GM21786 (cell line): ENCODE data around the gene DCDC1.

Experiments
- ATAC-seq: cut with Tn5 transposase; IDR thresholded peaks from one replicate; pipeline ENCODE4 v1.9.1; 2021; ENCODE audit not compliant: unreplicated experiment

Gene DCDC1

DNA sequence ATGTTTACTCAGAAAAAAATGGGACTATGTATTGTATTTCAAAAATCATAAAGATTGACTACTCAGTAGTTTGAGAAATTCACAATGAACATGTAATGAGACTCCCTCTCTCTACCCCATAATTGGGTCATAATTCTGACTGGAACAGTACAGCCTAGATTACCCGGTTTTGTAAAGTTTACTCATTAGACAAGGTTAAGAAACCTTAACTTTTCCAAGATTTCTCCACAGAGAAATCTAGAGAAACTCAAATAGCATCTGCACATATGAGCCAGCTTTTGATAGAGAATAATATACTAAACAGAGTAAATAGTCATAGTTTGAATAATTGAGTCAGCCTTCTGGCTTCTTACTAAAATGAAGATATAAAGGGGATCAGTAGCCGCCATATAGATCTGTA, 452.3 kb downstream of the DCDC1 start:
- no peak for ATAC-seq

DNA sequence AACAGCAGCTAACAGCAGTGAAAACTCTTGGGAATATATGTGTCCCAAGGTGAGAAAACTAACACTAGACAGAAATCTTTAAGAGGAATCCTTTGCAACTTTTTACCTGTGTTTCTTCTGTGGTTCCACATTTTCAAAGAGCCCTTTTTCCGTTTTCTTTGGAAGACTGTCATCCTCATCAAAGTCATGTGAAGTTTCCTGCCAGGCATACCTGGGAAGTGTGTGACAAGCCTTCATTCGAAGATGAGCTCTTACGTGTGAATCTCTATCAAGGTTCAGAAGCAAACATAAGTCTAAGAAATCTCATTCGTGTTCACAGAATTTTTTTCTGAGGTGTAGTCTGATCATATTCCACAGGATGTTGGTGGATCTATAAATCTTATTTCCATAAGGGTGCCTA, 452.8 kb downstream of the DCDC1 start:
- ATAC-seq: no peak

DNA sequence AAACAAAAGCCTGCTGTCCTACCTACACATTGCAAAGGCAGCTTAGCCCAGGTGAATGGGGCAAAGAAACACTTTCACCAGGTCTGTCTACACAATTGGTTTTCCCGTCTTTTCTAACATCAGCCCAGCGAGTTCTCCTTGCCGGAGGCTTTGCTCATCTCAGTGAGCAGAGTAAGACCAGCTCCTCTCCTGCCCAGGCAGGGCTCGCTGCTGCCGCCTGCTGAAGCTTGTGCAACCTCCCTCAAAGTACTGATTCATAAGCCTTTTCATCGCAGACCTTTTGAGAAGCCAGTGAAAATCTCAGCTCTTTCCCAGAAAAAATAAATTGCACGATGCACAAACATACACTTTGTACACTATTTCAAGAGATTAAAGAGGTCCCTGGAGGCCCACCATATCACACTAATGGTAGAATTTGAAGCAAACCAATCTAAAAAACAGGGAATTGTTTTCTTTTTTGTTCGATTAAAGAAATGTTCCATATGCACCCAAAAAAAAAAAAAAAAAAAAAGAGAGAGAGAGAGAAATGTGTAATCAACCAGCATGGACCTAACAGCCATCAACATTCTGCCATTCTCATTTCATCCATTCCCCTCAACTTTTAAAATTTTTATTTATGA, 455.3 kb downstream of the DCDC1 start:
- no peak for ATAC-seq

DNA sequence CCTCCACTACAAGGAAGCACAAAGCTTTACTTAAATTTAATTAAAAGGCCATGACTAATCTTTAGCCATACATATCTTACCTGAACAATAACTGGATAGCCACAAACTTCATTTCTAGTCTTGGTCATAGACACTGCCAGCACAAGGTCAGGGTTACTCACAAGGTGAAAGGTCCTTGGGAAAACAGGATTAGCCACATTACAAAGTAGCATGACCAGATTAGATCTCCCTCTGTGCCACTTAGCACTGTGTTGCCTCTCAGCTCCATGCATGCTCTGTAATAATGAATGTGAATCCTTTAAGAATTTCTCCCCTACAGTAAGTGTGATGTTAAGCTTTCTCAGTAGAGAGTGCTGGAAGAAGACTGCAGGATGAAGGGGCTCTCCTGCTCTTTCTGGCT, 458.3 kb downstream of the DCDC1 start:
- ATAC-seq: no peak

DNA sequence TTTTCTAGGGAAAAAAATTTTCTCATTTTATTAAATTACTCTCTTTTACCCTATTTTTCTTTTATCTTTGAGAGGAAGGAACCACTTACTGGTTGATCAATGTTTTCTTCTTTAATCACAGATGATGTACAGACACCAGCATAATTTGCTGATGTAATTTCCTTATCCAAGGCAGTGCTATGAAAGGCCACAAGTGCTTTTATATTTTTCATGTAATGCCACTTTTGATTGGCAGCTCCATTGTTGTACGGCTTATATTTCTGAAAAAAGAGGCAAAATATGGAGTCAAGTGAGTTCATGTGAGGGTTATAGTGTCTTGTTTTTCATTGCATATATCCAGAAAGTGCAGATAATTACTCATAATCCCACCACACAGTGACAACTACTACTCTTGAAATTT, 460.7 kb downstream of the DCDC1 start:
- ATAC-seq: no peak

DNA sequence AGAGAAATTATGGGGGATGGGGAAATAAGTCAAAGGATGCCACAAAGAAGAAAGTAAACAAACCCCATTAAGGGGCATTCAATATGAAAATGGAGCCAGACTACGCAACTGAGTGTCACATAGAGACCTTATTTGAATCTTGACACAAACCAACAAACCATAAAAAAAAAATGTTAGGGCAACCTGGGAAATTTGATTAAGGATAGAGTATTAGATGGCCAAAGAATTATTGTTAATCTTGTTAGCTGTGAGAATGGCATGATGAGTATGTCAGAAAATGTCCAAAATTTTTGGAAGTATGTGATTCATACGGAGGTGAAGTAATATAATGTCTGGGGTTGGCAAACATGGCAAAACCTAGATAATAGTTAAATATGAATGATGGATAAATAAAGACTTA, 461.3 kb downstream of the DCDC1 start:
- no peak for ATAC-seq

DNA sequence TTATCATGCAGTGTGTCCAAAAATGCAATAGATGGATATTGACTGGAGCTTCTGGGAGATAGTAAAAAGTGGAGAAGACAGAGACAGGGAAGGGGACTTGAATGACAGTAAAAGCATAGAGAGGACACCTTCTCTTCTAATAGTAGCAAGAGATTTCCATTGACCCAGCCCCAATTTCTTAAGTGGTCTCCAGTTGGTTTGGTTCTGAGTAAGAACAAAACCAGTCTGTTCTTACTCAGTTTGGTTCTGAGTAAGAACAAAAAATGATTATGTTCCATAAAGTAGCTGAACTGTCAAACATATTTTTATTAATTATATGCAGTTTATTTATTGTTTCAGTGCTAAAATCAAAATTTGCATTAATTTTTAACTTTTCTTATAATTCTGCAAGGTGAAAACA, 466.6 kb downstream of the DCDC1 start:
- no peak for ATAC-seq

DNA sequence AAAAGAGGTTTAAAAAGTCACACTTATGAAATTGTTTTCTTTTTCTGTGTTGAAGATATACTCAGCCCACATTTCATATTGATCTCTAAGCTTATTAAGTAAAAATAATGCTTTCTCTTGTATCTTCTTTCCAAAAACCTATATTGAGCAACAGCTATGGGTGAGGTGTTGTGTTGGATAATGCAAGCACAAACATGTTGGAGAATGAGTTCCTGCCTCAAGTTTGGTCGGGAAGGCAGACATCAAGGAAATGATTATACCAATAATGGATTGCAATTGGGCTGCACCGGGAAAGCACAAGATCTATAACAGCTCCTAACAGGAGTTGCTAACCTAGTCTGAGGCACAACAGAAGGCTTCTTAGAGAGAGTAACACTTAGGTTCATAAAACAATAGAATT, 474.5 kb downstream of the DCDC1 start:
- no peak for ATAC-seq

DNA sequence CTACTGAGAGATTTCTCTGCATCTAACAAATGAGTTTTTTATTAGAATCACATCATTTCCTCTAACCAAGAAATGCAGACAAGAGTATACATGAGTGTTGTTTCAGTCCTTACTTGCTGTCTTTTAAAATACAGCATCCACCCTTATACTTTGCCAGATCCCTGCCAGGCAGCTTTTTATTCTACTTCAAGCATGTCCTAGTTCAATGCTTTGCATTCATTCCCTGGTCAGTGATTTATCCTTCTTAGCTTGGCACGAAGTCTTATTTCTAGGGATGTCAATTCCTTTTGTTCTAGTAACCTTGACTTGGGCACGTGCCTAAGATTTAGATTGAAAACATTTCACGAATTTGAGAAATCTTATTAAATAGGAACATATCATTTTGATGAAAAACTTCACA, 476.2 kb downstream of the DCDC1 start:
- no peak for ATAC-seq

DNA sequence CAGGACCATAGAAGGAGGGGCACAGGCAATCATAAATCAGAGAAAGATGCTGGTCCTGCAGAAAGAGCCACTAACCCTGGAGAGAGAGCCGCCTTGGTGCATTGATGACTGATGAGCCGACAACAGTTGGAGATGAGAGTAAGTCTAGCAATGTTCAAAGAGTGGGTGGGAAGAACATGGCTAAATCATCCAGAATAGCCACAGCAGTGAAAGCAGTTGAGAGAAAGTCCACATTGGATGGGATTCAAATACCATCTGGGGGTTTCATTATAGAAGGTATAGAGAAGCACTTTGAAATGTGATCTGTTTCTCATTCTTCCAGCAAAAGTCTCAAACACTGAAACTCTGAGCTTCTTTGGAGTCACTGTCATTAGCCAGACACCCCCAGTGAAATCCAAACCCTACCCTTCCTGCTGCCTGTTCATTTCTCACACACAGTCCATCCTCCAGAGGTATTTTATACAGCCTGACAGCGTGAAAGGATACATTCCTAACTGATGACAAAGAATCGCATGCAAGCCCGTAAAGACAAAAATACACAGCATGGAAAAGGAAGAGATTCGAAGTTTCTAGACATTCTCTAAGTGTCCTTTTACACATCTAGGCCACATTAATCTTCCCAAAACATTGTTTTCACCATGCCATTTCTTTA, 480.3 kb downstream of the DCDC1 start:
- ATAC-seq: no peak

DNA sequence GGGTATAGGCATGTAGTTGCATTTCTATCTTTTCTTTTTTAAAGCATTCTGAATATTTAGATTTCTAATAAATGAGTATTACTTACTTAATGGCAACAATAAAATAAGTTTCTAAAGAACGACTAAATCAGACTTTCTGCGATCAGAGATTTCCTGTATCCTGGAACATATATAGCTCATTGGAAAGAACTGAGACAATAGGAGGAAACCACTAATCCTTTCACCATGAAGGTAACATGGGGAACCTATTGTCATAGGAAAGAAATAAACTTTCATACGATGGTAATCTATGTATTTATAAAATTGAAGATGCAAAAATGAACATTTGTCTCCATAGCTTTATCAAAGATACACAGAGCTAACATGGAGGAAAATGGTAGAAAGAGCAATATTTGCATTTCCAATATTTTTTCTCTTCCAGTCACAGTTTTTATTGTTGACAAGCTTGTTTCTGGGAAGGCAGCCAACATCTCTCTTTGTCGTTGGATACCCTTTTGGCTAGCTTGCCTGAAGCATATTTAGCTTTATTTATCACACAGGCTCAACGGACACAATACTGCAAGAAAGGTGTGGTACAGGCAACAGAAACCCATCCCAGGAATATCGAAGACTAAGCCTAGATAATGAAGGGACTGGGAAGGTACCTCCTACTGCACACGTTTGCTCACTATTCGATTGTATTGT, 490.1 kb downstream of the DCDC1 start:
- no peak for ATAC-seq

DNA sequence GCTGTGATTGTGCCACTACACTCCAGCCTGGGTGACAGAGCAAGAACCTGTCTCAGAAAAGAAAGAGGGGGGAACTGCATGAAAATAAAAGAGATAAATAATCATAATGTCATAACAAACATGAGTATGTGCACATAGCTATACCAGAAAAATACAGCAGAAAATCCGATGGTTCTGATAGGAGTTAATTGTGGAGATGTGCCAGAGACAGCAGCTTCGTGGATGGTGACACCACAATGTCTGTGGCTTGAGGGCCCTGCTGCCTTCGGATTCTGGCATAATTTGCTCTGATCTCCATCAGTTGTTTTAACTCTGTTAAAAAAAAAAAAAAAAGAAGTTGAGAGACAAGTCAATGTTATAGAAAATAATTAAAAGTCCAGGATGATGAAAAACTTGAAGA, 491.1 kb downstream of the DCDC1 start:
- ATAC-seq: no peak

DNA sequence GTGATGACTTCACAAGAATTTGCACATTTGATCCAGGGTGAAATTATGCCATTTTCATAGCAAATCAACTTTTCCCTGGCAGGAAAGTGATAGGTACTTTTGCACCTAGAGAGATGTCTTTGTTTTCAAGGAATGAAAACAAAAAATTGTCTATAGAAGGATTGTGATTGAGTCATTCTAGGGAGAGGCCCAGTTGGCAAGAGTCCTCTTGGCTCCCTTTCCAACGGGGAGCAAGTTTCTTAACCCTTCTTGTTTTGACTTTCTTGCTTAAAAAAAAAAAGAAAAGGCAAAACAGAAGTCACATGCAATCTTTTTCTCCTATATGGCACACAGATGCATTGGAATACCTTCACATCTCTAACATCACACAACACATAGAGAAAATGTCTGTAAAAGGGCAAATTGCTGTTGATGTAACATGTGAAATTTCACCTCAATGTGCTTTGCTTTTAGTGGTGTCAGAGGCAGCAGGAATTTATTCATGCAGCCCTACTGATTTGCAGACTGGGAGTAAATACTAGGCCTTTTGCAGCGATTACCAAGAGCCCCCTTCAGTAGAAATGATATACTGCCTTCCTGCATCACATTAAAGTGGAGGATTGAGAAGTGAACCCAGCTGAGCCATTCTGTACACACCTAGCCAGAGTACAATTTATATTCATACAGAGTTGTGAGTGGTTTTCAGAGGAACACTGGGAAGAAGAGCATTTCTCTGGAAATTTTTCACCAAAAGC, 492.7 kb downstream of the DCDC1 start:
- ATAC-seq: no peak

DNA sequence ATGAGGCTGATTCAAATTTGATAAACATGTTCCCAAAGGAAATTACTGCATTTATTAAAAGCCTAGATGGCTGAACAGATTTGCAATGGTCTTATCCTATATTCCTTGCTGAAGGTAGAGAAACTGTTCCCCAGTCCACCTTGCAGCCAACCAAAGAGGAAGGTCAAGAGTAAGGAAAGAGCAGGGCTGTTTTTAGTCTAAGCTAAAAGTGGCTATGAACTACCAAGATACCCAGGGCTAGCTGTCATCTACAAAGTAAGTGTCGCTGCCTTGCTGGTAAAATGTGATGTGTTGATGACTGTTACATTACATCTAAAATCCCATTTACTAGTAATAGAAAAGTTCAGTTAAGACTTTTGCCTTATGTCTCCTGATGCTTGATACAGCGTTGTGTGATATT, 493.3 kb downstream of the DCDC1 start:
- no peak for ATAC-seq

DNA sequence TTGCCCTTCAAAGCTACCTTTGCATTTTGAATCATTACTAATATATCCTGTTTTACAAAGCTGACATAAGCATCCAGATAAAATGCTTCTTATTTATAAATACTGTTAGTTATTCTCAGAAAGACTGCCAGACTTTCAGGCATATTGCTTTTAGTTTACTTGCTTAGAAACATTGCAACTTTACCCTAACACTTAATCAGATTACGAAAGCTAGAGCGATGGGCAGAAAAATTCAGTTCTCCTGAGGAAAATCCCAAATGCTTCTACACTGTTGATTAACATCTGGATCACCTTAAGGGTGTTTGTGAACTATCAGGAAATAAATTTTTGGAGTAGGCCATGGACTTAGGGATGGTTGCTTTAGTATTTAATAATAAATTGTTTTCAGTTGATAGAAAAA, 493.7 kb downstream of the DCDC1 start:
- no peak for ATAC-seq

DNA sequence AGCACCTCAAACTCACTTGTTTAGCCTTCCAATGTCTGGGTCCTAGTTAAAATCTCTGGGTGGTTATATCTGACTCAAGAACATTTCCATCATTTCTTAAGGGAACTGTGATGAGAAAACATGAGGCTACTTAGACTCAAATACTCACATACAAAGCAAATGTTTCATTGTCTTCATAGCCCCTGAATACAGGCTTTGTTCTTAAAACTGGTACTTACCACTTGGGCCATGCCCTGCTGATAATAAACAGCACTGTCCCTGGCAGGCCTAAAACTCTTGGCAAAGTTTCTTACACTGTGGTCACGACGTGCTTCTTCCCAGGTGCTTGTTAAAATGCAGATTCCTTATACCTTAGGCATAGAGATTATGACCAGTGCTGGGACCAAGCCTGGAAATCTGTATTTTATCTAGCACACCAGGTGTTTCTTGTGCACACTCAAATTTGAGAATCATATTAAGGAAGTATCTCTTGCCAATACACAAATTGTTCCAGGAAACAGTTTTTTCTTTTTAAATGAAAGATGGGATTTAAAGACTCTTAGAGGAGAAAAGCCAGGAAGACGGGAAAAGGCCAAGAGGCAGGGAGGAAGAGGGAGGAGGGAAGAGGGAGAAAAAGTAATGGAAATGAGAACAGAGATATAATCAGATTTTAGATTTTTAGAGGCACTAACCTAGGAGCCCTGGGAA, 495.5 kb downstream of the DCDC1 start:
- no peak for ATAC-seq

DNA sequence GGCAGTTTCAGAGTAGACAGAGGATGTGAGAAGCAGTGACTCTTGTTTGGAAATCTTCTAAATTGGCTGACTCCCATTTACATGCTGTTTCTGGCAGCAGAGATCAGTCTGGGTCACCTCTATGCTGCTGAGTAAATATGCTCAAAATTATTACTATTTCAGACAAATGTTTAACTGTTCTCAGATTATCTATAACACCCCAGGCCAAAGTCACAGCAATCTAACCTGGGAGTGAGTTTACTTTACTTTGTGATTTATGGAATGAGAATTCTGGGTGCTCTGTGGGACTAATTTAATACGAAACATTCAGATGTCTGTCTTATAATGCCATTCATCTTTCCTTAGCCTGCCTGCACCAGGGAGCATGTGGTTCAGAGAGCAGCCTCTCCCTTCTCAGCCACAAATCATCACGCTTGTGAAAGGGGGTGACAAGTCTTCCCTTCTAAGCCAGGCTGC, 500.9 kb downstream of the DCDC1 start:
- ATAC-seq: no peak

DNA sequence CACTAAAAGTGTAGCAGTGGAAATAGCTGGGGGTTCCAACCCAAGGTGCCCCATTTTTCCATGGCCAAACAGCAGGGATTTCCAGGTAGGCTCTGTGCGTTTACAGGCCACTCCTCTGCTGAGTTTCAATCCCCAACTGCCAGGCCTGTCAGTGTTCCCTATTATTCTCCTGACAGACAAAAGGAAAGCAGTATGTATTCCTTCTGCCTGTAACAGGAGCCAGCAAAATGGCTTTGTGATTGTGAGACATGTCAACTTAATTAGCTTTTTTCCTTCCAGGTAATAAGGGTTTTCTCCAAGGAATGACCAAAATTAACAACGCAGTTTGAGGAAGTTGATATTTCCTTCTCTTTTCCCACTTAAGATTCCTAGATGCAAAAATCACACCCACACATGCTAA, 506.3 kb downstream of the DCDC1 start:
- ATAC-seq: no peak

DNA sequence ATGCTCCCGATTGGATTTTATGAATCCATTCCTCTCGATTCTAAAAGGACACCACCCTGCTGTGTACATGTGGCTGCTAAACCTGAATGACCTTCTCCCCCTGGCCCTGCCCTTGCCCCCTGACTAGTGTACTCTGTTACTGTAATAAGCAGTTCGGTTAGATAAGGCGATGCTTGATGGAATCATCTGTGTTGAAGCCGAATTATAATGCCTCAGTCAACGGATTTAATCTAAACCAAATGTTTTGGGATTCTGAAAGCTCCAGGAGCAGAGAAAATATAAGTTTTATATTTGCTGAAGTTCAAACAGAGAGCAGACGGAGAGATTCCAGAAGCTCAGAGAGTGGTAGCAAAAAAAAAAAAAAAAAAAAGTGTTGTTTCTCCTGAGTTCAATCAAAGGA, 508.0 kb downstream of the DCDC1 start:
- ATAC-seq: no peak

DNA sequence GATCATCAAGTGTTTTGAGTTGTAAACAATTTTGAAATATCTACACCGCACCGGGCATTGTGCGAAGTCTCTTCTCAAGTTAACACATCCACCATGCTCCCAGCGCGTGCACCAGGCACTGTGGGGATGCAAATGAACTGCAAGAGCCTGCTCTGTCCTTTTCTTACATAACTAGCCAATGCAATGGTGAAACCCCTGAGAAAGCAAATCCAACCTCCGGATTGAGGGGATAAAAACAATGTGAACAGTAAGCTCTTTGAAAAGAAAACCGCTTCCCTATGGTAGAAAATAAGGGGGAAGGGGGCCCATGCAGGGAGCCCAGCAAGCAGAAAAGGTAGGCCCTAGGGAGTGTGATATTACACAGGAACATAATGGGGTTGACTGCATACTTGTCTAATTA, 508.5 kb downstream of the DCDC1 start:
- no peak for ATAC-seq

DNA sequence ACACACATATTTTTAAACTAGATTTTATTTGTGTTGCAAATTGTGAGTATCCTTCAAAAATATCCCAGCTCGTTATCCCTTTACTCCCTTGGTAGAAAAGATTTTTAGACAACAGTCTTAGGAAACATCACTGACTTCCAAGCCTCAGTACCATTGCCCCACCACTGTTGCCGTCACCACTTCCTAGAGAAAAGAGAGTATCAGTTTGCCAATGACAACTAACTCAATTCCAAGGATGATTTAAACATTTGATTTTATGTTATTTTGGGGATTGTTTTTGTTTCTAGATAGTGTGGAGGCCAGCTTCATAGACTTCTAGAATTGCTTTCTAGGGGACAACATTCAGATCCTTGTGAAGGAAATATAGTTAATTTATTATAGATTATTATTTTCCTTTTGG, 509.4 kb downstream of the DCDC1 start:
- no peak for ATAC-seq
